SK-N-MC (cell line): ENCODE results near the gene SPATA13.

ENCODE experiments used
- EZH2 ChIP-seq: fragments of 200-600 bp; sonication (generic); IDR thresholded peaks from one replicate; pipeline ENCODE4 v1.6.1; 2017; ENCODE audit warnings: antibody characterized with exemption
- POLR2AphosphoS5 ChIP-seq: IDR thresholded peaks from 2 replicates; pipeline ENCODE4 v1.6.1; 2012; ENCODE audit warnings: mild to moderate bottlenecking, low read depth, low read length, borderline replicate concordance

DNA sequence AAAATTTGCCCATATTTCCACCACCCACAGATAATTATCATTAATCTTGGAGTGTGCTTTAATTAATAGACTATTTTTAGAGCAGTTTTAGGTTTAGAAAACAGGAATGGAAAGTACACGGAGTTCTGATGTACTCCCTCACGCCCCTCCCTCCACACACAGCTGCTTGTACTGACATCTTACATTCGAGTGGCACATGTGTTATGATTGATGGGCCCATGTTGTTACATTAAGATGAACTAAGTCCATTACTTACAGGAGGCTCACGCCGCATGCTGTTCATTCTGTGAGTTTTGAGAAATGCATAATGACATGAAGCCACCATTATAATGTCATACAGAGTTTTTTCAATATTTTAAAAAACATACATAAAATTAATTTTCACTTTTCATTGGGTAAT lies 1.2 kb upstream of the SPATA13 start:
- no peak for TF ChIP-seq POLR2AphosphoS5
- no peak for TF ChIP-seq EZH2
